PFSK-1 (cell line): ENCODE results near the gene C3orf49.

Source experiments
- FOXP2 ChIP-seq: optimal IDR thresholded peaks from 2 replicates; pipeline ENCODE3; 2011; ENCODE audit warnings: borderline replicate concordance, control low read depth, inconsistent platforms; ENCODE audit not compliant: insufficient read depth; ENCODE audit errors: extremely low read length, extremely low read depth
- POLR2AphosphoS5 ChIP-seq: IDR thresholded peaks from 2 replicates; pipeline ENCODE4 v1.6.1; 2012; ENCODE audit warnings: low read depth, mild to moderate bottlenecking, control low read depth, low read length, moderate library complexity
- REST ChIP-seq, 2 experiments: IDR thresholded peaks; 2 replicates each; pipeline versions ENCODE4 v1.6.1 to v1.8.0; 2011 to 2012; ENCODE audit warnings: low read depth in 2 of 2, low read length in 2 of 2, control low read depth in 1 of 2, inconsistent platforms in 1 of 2, mild to moderate bottlenecking in 1 of 2, moderate library complexity in 1 of 2; ENCODE audit not compliant: insufficient read depth in 1 of 2
- SIN3A ChIP-seq: IDR thresholded peaks from 2 replicates; pipeline ENCODE4 v1.6.1; 2012; ENCODE audit warnings: mild to moderate bottlenecking, low read length, moderate library complexity, borderline replicate concordance; ENCODE audit not compliant: insufficient read depth
- TAF1 ChIP-seq: IDR thresholded peaks from 2 replicates; pipeline ENCODE4 v1.6.1; 2012; ENCODE audit warnings: low read length, control low read depth, borderline replicate concordance; ENCODE audit not compliant: insufficient read depth

Gene C3orf49

GRCh38 chr3:63869940-63870614, 51.0 kb downstream of the C3orf49 start:
- TF ChIP-seq TAF1: no peak
- no peak for TF ChIP-seq REST (IDR thresholded peaks at IDR 0.05; ENCODE audit: insufficient read depth in 1 of 2, low read depth in 2 of 2, low read length in 2 of 2)
- no peak for TF ChIP-seq FOXP2
- no peak for TF ChIP-seq POLR2AphosphoS5
- no peak for TF ChIP-seq SIN3A

GRCh38 chr3:63870615-63871005, 51.5 kb downstream of the C3orf49 start:
- TF ChIP-seq POLR2AphosphoS5: no peak
- TF ChIP-seq SIN3A: no peak
- TF ChIP-seq FOXP2: no peak
- TF ChIP-seq REST (IDR thresholded peaks at IDR 0.05; ENCODE audit: insufficient read depth in 1 of 2, low read depth in 2 of 2, low read length in 2 of 2): no peak
- no peak for TF ChIP-seq TAF1

GRCh38 chr3:63872135-63872924, 53.2 kb downstream of the C3orf49 start:
- TF ChIP-seq SIN3A (no peak), POLR2AphosphoS5 (no peak), TAF1 (no peak), FOXP2 (no peak), REST (IDR thresholded peaks at IDR 0.05; ENCODE audit: insufficient read depth in 1 of 2, low read depth in 2 of 2, low read length in 2 of 2) (no peak)

GRCh38 chr3:63874769-63875168, 55.7 kb downstream of the C3orf49 start:
- TF ChIP-seq SIN3A: no peak
- TF ChIP-seq REST (IDR thresholded peaks at IDR 0.05; ENCODE audit: insufficient read depth in 1 of 2, low read depth in 2 of 2, low read length in 2 of 2): no peak
- no peak for TF ChIP-seq FOXP2
- no peak for TF ChIP-seq POLR2AphosphoS5
- TF ChIP-seq TAF1: no peak
